Skeletal muscle satellite cell (primary cell): Measurements from ENCODE around the gene MDGA2.

Experiments used
- H3K27me3 ChIP-seq: 2 replicates; pipeline ENCODE4 v1.7.0; 2013; ENCODE audit warnings: low read length; ENCODE audit not compliant: control insufficient read depth, insufficient read depth
- H3K36me3 ChIP-seq: 2 replicates; pipeline ENCODE4 v1.7.0; 2013; ENCODE audit warnings: mild to moderate bottlenecking, control low read depth, low read length; ENCODE audit not compliant: insufficient read depth
- H3K4me1 ChIP-seq: 2 replicates; pipeline ENCODE4 v1.7.0; 2013; ENCODE audit warnings: low read length; ENCODE audit not compliant: control insufficient read depth, insufficient read depth
- H3K4me2 ChIP-seq: 2 replicates; pipeline ENCODE4 v1.7.0; 2013; ENCODE audit warnings: mild to moderate bottlenecking, low read length
- H3K4me3 ChIP-seq: 2 replicates; pipeline ENCODE4 v1.7.0; 2013; ENCODE audit warnings: low read length
- H3K9ac ChIP-seq: 2 replicates; pipeline ENCODE4 v1.7.0; 2013; ENCODE audit warnings: mild to moderate bottlenecking, low read depth, low read length, moderate library complexity
- H3K9me3 ChIP-seq: replicated peaks from 2 replicates; pipeline ENCODE4 v1.7.0; 2013; ENCODE audit warnings: mild to moderate bottlenecking, control low read depth, low read length

MDGA2 gene

DNA sequence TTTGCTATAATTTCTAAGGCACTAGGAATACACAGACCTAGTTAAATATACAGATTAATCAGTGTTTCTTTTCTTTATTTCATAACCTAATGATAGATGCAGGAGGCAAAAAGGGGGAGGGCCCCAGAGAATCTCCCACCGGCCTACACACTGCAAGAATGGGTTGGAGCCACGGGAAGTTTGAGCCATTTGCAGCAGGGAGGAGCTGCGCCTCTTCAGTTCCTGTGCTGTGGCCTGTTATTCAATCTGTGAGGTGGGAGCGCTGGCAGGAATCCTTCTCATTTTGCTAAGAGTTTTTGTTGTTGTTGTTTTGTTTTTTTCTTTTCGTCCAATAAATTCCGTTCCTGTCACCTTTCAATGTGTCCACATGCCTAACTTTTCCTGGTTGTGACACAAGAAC lies 772.6 kb downstream of the MDGA2 start:
- H3K9ac ChIP-seq = no peak overlapping the region
- no peaks in the 10 kb centered on the region for H3K4me1 ChIP-seq
- H3K9me3 ChIP-seq = peaks cover 4% of the 10 kb centered on the region

DNA sequence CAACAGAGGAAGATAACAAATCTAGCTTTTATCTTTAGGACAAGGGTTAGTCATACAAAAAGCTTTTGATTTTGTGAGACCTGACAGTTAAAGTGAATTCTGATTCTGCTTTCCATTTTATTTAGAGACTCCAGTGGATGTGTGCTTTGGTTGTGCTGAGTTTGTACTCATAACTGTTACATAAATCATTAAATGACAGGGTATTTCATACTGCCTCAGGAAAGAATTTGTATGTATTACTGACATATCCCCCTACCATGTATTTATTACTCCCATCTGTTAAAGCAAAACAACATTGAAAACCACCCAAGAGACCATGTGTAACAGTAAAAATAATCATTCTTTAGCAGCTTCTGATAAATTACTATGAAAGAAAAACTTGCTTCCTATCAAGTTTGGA lies 780.9 kb downstream of the MDGA2 start:
- Histone ChIP-seq H3K36me3 (no peaks in the 10 kb centered on the region), H3K9ac (no peak overlapping the region), H3K27me3 (no peaks in the 10 kb centered on the region), H3K9me3 (no peaks in the 10 kb centered on the region), H3K4me3 (no peak overlapping the region), H3K4me2 (no peak overlapping the region), H3K4me1 (no peaks in the 10 kb centered on the region)

More for the DNA sequence above, 772.6 kb downstream of the MDGA2 start:
- no peak overlapping the region for H3K4me3 ChIP-seq
- H3K4me2 ChIP-seq = no peak overlapping the region
- no peaks in the 10 kb centered on the region for H3K36me3 ChIP-seq
- no peaks in the 10 kb centered on the region for H3K27me3 ChIP-seq

DNA sequence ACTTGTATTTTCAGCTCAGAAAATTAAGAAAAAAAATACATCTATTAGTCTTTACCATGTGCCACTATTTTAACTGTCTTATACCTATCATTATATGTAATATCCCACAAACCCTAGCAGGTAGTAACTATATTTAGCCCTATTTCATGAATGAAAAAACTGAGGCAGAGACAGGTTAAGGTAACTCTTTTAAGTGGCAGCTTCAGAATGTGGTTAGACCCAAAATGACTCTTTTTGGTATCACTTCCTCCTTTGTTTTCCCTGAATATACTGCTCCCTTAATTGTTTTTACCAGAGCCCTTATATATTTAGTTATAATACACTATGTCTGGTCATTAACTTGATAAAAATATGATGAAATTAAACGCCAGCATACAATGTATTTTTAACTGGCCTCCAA lies 788.3 kb downstream of the MDGA2 start:
- Histone ChIP-seq H3K9me3 (peaks cover 2% of the 10 kb centered on the region), H3K9ac (no peak overlapping the region), H3K36me3 (no peaks in the 10 kb centered on the region), H3K4me3 (no peak overlapping the region), H3K4me2 (no peak overlapping the region), H3K27me3 (no peaks in the 10 kb centered on the region), H3K4me1 (no peaks in the 10 kb centered on the region)

DNA sequence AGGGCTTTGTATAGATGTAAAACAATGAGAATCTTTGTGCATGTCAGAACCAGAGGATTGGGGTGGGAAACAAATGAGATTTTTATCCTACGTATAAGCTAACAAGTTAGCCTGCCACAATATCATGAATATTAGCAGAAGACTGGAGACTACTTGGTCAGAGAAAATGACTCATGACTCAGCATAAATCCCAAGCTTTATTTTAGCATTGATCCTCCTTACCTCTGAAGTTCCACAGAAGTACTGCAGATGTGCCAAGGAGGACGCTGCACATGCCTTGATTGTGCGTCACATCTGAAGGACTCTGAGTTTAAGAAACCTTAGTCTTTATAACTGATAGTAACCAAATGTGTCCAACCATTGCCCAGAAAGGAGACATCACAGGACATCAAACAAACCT lies 789.8 kb downstream of the MDGA2 start:
- H3K9ac ChIP-seq = no peak overlapping the region
- no peaks in the 10 kb centered on the region for H3K4me1 ChIP-seq
- no peak overlapping the region for H3K4me3 ChIP-seq
- no peaks in the 10 kb centered on the region for H3K36me3 ChIP-seq
- no peak overlapping the region for H3K4me2 ChIP-seq
- H3K9me3 ChIP-seq = peaks cover 2% of the 10 kb centered on the region
- no peaks in the 10 kb centered on the region for H3K27me3 ChIP-seq

DNA sequence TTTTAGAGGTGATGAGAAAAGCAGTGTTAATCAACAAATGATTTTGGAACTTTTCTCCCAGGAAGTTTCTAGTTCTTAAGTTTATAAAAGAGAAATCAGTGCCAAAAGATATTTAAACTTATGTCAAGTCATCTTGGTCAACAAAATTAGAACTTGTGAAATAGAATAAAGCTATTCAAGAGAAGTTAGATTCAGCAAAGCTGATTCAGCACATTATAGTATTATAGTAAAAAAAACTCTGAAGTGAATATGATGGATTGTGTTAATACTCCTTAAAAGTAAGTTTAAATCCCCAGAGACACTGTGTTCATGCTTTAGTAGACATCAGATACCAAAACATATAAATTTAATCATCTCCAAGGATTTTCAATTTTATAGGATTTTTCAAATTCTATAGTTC lies 813.7 kb downstream of the MDGA2 start:
- Histone ChIP-seq H3K4me1 (no peaks in the 10 kb centered on the region), H3K4me3 (no peak overlapping the region), H3K4me2 (no peak overlapping the region), H3K36me3 (no peaks in the 10 kb centered on the region), H3K9ac (no peak overlapping the region), H3K27me3 (no peaks in the 10 kb centered on the region), H3K9me3 (peaks cover 4% of the 10 kb centered on the region)

DNA sequence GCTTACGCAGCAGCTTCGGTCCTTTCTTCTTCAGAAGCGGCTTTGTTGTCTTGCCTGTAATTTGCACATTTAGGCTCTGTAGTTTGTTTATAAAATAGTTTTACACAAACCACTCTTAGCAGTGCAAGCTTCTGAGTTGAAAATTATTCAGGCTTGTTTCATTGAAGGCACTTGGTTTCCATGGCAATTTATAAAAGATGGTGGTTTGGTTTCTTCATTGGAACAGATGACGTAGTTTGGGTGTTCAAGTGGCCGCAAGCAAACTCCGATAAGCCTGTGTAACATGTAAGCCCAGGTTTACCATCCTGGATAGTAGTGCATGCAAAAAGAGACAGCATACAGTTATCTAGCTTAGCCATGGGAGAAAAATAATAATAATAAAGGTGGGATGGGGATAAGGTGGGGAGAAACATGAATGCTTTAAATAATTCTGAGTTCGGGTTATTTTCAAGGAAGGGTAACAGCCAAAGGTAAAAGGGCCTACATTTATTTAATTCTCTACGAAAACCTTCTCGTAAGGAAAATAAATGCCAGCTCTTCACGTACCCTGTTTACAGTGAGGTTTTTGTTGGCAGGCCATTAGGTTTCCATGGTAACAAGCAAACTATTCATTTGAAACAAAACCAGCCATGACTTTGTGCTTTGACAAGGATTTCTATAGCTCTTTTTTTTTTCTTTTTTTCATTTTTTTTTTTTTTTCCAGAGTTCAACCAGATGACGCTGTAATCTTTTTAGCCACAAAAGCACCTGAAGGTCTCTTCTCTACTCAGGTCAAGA lies 834.3 kb downstream of the MDGA2 start:
- Histone ChIP-seq H3K4me2 (no peak overlapping the region), H3K27me3 (no peaks in the 10 kb centered on the region), H3K9me3 (no peaks in the 10 kb centered on the region), H3K4me1 (no peaks in the 10 kb centered on the region), H3K9ac (no peak overlapping the region), H3K36me3 (no peaks in the 10 kb centered on the region), H3K4me3 (no peak overlapping the region)

DNA sequence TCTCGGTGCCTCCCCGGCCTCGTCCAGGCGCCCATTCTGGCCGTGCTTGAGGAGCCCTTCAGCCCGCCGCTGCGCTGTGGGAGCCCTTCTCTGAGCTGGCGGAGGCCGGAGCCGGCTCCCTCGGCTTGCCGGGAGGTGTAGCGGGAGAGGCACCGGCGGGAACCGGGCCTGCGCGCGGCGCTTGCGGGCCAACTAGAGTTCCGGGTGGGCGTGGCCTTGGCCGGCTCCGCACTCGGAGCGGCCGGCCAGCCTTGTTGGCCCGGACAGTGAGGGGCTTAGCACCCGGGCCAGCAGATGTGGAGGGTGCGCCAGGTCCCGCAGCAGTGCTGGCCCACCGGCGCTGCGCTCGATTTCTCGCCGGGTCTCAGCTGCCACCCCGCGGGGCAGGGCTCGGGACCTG lies 855.1 kb downstream of the MDGA2 start:
- Histone ChIP-seq H3K36me3 (no peaks in the 10 kb centered on the region), H3K4me1 (no peaks in the 10 kb centered on the region), H3K9me3 (peaks cover 4% of the 10 kb centered on the region), H3K4me3 (no peak overlapping the region), H3K27me3 (no peaks in the 10 kb centered on the region), H3K4me2 (no peak overlapping the region), H3K9ac (no peak overlapping the region)

DNA sequence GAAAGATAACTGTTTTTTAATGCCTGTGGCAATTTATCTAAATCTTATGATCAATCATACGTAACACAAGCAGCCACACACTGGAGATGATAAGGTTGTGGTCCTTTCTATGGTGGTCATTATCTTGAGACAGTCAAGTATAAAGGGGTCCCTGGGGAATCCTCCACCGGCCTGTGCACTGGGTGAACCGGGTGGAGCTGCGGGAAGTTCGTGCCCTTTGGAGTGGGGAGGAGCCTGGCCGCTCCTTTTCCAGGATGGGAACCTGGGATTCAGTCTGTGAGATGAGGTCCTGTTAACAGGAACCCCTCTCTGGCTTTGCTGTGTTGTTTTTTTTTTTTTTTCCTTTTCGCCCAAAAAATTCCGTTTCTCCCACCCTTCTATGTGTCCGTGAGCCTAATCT lies 856.3 kb downstream of the MDGA2 start:
- no peak overlapping the region for H3K9ac ChIP-seq
- no peaks in the 10 kb centered on the region for H3K27me3 ChIP-seq
- no peaks in the 10 kb centered on the region for H3K36me3 ChIP-seq
- no peaks in the 10 kb centered on the region for H3K4me1 ChIP-seq
- no peak overlapping the region for H3K4me2 ChIP-seq
- H3K9me3 ChIP-seq = peaks cover 4% of the 10 kb centered on the region
- H3K4me3 ChIP-seq = no peak overlapping the region

DNA sequence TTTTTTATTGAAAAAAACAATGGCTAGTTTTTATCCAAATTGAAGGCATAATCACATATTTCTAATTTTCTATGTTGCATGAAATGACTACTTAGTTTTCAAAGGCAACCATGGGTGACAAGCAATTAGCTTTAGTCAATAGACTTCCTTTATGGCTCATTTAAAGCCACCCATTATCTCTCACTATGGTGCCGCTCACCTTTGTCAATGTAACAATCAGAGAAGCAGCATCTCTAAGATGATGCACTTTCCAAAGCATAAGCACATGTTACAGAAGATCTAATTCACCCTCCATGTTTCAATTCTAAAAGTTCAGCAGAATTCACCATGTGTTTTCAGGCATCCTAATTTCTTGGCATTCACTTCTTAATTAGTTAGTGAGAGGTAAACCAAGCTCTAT lies 857.3 kb downstream of the MDGA2 start:
- Histone ChIP-seq H3K4me3 (no peak overlapping the region), H3K4me2 (no peak overlapping the region), H3K36me3 (no peaks in the 10 kb centered on the region), H3K4me1 (no peaks in the 10 kb centered on the region), H3K27me3 (no peaks in the 10 kb centered on the region), H3K9me3 (peaks cover 4% of the 10 kb centered on the region), H3K9ac (no peak overlapping the region)

DNA sequence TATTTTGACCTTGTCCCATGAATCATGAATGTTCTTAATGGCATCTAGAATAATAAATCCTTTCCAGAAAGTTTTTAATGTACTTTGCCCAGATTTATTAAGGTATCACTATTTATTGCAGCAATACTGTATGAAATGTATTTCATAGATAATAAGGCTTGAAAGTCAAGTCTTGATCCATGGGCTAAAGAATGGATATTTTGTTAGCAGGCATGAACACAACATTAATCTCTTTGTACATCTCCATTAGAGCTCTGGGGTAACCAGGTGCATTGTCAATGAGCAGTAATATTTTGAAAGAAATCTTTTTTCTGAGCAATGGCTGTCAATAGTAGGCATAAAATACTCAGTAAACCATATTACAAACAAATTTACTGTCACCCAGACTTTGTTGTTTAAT lies 882.3 kb downstream of the MDGA2 start:
- H3K36me3 ChIP-seq = no peaks in the 10 kb centered on the region
- no peaks in the 10 kb centered on the region for H3K4me1 ChIP-seq
- H3K27me3 ChIP-seq = no peaks in the 10 kb centered on the region
- H3K9ac ChIP-seq = no peak overlapping the region
- no peak overlapping the region for H3K4me2 ChIP-seq
- H3K9me3 ChIP-seq = no peaks in the 10 kb centered on the region
- H3K4me3 ChIP-seq = no peak overlapping the region
